Activated T-cell treated with anti-CD3 and anti-CD28 coated beads, Interleukin-2, amount 50 U/mL, for 24 hours (primary cell): ENCODE measurements around the gene DGAT2.

ENCODE experiments used
- DNase-seq: peaks from one replicate; pipeline ENCODE4 v3.0.0-alpha.2; 2020
- H3K27ac Mint-ChIP-seq: 2 replicates; pipeline ENCODE4 v1.8.0; 2020; ENCODE audit warnings: mild to moderate bottlenecking, mixed read lengths
- H3K27me3 Mint-ChIP-seq: 2 replicates; pipeline ENCODE4 v1.8.0; 2020; ENCODE audit warnings: mixed read lengths
- H3K36me3 Mint-ChIP-seq: 2 replicates; pipeline ENCODE4 v1.8.0; 2020; ENCODE audit warnings: low read depth, mixed read lengths
- H3K4me1 Mint-ChIP-seq: 2 replicates; pipeline ENCODE4 v1.8.0; 2020; ENCODE audit warnings: low read depth, mixed read lengths
- H3K4me3 Mint-ChIP-seq: 2 replicates; pipeline ENCODE4 v1.8.0; 2020; ENCODE audit warnings: mild to moderate bottlenecking, moderate library complexity, mixed read lengths
- H3K9me3 Mint-ChIP-seq: 2 replicates; pipeline ENCODE4 v1.8.0; 2020; ENCODE audit warnings: mixed read lengths

DGAT2 gene, protein sequence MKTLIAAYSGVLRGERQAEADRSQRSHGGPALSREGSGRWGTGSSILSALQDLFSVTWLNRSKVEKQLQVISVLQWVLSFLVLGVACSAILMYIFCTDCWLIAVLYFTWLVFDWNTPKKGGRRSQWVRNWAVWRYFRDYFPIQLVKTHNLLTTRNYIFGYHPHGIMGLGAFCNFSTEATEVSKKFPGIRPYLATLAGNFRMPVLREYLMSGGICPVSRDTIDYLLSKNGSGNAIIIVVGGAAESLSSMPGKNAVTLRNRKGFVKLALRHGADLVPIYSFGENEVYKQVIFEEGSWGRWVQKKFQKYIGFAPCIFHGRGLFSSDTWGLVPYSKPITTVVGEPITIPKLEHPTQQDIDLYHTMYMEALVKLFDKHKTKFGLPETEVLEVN

DNA sequence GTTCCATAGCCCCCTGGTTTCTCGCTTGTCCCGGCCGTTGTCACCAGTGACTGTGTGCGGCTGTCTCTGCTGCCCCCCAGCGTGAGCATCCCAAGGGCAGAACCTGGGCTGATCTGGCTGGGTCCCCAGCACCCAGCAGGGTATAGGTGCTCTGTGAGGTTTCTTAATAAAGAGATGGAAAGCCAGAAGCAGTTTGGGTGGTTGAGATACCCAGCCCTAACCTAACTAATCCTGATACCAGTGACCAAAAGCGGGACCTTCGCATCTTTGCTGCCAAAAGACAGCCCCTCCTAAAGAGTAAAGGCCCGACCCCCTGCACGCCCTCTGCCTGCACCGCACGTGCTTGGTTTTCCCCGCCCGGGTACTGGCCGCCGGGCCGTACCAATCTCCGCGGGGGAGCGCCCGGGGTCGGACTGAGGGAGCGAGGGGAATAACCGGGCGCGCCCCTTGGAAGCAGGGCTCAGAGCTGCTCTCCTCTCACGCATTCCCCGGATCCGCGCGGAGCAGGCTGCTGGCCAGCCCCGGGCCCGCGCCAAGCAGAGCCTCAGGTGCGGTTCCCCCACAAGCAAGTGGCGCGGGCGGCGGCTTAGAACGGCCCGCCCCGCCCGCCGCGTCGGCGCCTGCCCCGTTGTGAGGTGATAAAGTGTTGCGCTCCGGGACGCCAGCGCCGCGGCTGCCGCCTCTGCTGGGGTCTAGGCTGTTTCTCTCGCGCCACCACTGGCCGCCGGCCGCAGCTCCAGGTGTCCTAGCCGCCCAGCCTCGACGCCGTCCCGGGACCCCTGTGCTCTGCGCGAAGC, at the start of gene DGAT2:
DGAT2 (plus strand) TSS at position 667 of the 797 bp plus-strand sequence. CDS start 214 bp downstream, outside the sequence.
- H3K9me3 Mint-ChIP-seq, result no peaks in the 10 kb centered on the region
- peak within 1 kb of the TSS; percentile 68 for H3K27ac Mint-ChIP-seq
- DNase-seq, result peak; percentile 86
- peaks cover 25% of the 10 kb centered on the region for H3K27me3 Mint-ChIP-seq
- peaks cover 26% of the 10 kb centered on the region for H3K4me1 Mint-ChIP-seq
- H3K4me3 Mint-ChIP-seq, result peak within 1 kb of the TSS; percentile 59
- H3K36me3 Mint-ChIP-seq, result no peaks in the 10 kb centered on the region

DNA sequence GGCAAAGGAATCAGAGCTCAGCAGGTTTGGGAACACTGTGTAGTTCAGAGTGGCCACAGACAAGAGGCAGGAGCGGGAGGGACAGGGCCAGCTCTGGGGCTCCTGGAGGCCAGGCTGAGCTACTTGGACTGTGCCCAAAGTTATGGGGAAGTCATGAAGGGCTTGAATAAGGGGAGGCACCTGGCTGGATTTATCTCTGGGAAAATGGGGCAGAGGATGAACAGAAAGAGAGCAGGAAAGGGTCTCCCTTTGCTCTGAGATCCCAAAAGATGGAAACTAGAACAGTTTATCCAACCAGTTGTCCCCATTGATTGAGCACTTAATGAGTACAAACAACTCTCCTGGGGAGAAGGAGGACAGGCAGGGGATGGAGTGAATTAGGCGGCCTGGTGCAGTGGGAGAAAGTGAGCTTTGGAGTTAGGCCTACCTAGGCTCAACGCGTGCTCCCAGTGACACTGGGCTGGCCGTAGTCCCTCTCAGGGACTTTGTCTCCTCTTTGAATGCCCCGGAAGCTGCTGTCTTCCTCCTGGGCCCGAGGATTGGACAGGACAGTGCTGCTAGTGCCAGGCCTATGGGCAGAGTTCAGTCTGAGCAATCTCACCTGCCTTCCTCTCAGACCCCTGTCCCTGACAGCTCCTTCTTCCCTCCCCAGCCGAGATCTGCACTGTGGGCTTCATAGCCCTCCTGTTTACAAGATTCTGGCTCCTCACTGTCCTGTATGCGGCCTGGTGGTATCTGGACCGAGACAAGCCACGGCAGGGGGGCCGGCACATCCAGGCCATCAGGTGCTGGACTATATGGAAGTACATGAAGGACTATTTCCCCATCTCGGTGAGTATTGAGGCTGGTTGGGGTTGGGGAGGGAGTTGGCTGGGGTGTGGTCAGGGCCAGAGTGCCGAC, 49.0 kb upstream of the DGAT2 start:
- Mint-ChIP-seq H3K4me1 (no peaks in the 10 kb centered on the region), H3K36me3 (no peaks in the 10 kb centered on the region), H3K4me3 (no peak overlapping the region), H3K27ac (no peak overlapping the region), H3K9me3 (no peaks in the 10 kb centered on the region), H3K27me3 (no peaks in the 10 kb centered on the region)
- no peak for DNase-seq

DNA sequence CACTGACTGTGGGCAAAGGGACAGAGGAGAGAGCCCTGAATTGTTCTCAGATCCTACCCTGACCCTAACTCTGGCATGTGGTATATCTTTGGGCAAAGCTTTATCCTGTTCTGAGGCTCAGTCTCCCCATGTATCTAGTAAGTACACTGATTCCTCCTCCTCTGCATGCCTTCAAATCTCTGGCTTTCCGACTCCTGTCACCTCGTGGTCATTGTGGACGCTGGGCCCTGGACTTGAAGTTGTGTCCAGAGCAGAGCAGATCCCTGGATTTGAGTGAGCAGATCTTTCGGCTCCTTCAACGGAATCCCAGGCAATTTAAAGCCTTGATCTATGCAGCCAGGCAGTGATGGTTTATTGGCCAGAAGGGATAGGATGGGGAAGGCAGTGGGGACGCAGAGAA, 47.9 kb upstream of the DGAT2 start:
- Mint-ChIP-seq H3K9me3 (no peaks in the 10 kb centered on the region), H3K4me3 (no peak overlapping the region), H3K36me3 (no peaks in the 10 kb centered on the region), H3K4me1 (no peaks in the 10 kb centered on the region), H3K27me3 (no peaks in the 10 kb centered on the region), H3K27ac (no peak overlapping the region)
- DNase-seq, result no peak

DNA sequence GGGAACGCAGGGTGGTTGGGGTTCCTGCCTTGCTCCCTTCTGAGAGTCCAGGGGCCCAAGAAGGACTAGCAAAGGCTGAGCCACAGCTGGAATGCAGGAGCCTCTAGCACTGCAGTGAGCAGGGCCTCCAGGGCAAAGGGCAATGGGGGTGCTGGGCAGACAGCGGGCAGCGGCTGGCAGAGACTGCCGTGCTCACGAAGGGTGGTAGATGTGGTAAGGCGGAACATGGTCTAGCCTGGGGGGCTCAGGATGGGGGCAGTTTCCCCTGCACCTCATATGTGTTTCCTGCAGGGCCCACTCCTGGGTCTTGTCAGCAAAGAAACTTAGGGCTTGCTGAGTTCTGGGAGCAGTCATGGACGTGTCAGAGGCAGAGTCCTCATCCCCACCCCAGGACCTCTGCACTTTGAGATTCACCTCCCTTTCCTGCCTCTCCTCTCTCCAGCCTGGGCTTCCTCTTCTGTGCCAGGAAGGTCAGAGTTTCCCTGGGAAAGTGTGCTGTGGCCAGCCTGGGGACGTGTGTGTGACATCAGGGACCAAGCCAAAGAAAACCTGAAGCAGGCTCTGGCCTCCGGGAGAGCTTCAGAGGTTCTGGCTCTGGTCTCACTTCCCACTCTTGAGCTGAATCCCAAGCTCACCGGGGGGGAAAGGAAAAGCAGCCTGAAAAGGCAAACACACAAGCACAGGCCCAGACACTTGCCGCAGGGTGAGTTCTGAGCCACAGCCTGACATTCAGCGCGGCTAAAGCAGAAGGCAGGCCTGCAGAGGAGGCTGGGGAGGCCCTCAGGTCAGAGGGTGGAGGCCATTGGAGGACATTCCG, 46.5 kb upstream of the DGAT2 start:
- no peaks in the 10 kb centered on the region for H3K36me3 Mint-ChIP-seq
- no peaks in the 10 kb centered on the region for H3K4me1 Mint-ChIP-seq
- no peaks in the 10 kb centered on the region for H3K9me3 Mint-ChIP-seq
- no peak for DNase-seq
- no peaks in the 10 kb centered on the region for H3K27me3 Mint-ChIP-seq
- no peak overlapping the region for H3K4me3 Mint-ChIP-seq
- no peak overlapping the region for H3K27ac Mint-ChIP-seq

DNA sequence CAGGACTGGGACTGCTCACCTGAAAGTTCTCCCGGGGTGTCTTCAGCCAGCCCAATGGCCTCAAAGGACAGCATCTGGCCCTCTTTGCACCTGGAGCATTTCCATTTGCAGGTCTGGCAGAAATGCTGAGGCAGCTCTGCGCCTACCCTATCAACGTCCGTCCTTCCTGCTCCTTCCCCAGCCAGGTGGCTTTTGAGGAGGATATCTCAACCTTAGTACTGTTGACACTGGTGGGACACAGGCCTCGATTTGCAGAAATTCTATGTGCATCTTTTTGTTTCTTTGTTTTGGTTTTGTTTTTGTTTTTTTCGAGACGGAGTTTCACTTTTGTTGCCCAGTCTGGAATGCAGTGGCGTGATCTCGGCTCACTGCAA, 45.9 kb upstream of the DGAT2 start:
- H3K9me3 Mint-ChIP-seq, result no peaks in the 10 kb centered on the region
- no peaks in the 10 kb centered on the region for H3K27me3 Mint-ChIP-seq
- H3K4me3 Mint-ChIP-seq, result no peak overlapping the region
- H3K4me1 Mint-ChIP-seq, result no peaks in the 10 kb centered on the region
- no peaks in the 10 kb centered on the region for H3K36me3 Mint-ChIP-seq
- no peak for DNase-seq
- H3K27ac Mint-ChIP-seq, result no peak overlapping the region

DNA sequence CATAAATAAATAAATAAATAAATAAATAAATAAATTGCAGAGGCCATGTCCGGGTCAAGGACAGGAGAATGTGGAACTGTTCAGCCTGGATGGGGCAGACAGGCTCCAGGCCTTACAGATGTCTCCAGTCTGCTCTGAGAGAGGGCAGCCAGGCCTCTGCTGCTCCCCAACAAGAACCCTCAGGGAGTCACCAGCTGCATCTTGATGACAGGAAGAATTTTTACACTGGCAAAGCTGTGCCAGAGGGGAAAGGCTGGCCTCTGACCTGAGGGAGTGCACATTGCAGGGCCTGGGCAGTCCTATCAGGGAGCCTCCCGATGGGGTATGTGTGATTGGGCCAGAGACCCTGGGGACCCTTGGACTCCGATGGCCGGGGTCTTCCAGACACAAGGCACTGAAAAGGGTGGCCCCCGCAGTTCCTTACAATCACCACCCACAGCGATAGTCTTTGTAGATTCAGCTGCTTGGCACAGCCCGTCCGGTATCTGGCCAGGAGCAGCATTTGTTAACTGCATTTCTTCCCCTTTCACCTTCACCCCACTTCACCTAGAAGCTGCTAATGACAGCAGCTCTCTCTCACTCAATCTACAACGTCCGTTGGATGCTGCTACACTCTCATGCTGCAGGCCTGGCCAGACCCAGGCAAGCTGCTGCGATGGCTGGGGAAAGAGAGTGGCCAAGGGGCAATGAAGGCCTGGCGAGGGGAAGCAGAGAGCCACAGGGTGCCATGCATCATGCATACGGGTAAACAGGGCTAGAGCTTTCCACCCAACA, 42.8 kb upstream of the DGAT2 start:
- H3K9me3 Mint-ChIP-seq, result no peaks in the 10 kb centered on the region
- H3K27ac Mint-ChIP-seq, result no peak overlapping the region
- no peaks in the 10 kb centered on the region for H3K27me3 Mint-ChIP-seq
- no peak for DNase-seq
- no peaks in the 10 kb centered on the region for H3K36me3 Mint-ChIP-seq
- H3K4me1 Mint-ChIP-seq, result no peaks in the 10 kb centered on the region
- no peak overlapping the region for H3K4me3 Mint-ChIP-seq

DNA sequence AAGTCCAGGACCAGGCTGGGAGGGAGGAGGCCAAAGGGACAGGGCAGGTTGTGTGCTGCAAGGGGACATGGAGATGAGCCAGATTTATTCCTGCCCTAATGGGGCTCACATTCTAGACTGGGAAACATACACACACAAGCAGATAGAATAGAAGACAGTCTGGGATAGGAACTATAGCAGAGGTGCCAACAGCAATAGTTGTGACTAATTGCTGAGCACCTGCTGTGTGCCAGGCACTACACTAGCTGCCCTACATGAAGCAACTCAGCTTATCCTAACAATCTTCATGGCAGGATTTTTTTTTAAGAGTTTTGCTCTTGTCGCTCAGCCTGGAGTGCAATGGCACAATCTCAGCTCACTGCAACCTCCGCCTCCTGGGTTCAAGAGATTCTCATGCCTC, 39.6 kb upstream of the DGAT2 start:
- Mint-ChIP-seq H3K36me3 (no peaks in the 10 kb centered on the region), H3K4me3 (no peak overlapping the region), H3K27ac (no peak overlapping the region), H3K4me1 (peaks cover 2% of the 10 kb centered on the region), H3K9me3 (no peaks in the 10 kb centered on the region), H3K27me3 (peaks cover 4% of the 10 kb centered on the region)
- DNase-seq, result no peak

DNA sequence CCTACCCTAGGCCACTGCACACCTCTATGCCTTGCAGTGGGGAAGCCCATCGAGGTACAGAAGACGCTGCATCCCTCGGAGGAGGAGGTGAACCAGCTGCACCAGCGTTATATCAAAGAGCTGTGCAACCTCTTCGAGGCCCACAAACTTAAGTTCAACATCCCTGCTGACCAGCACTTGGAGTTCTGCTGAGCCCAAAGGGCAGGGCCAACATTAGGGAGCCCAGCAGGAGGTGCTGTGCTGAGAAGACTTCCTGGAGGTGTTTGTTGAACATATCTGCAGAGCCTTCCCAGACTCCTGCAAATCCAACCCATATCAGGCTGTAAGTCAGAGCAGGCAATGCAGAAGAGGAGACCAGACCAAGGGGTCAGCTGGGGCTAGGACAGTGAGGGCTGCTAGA, 37.5 kb upstream of the DGAT2 start:
- H3K27me3 Mint-ChIP-seq, result peaks cover 6% of the 10 kb centered on the region
- no peak overlapping the region for H3K4me3 Mint-ChIP-seq
- DNase-seq, result no peak
- H3K27ac Mint-ChIP-seq, result no peak overlapping the region
- H3K9me3 Mint-ChIP-seq, result no peaks in the 10 kb centered on the region
- no peaks in the 10 kb centered on the region for H3K36me3 Mint-ChIP-seq
- peaks cover 2% of the 10 kb centered on the region for H3K4me1 Mint-ChIP-seq

DNA sequence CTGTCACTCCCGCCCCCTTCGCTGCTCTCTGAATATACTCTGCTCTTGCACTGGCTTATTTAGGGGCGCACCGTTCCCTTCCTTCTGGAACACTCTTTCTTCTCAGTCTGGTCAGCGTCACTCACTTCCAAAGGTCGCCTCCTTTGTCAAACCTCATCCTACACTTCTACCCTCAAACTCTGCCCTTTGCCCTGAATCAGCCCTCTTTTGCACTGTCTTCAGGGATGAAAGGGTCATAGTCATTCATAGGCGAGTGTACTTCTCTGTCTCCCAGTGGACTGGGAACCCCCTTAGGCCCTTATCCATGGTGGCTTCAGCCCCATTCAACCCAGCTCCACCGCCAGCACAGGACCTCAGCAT, 35.5 kb upstream of the DGAT2 start:
- no peak overlapping the region for H3K27ac Mint-ChIP-seq
- H3K4me3 Mint-ChIP-seq, result no peak overlapping the region
- H3K36me3 Mint-ChIP-seq, result no peaks in the 10 kb centered on the region
- no peaks in the 10 kb centered on the region for H3K9me3 Mint-ChIP-seq
- DNase-seq, result no peak
- H3K27me3 Mint-ChIP-seq, result peaks cover 12% of the 10 kb centered on the region
- H3K4me1 Mint-ChIP-seq, result peaks cover 2% of the 10 kb centered on the region

DNA sequence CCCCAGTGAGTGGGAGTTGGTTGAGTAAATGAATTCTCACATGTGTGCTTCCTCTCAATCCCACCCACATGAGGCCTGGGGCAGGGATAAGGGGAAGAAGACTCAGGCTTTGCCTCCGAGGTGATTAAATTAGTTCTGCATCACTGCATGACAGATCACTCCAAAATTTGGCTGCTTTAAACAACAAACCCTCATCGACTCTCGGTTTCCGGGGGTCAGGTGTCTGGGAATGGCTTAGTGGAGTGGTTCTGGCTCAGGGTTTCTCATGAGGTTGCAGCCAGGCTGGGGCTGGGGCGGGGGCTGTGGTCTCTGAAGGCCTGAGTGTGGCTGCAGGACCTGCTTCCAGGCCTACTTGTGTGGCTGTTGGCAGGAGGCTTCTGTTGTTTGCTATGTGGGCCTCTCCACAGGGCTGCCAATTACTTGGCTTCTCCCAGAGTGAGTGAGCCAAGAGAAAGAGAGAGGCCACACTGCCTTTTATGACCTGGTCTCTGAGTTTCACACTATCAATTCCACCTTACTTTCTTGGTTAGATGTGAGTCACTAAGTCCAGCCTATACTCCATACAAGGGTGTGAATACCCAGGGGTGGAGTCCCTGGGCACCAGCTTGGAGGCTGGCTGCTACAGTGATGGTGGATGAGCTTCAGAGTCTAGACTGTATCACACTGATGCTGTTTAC, 35.0 kb upstream of the DGAT2 start:
- Mint-ChIP-seq H3K4me1 (peaks cover 2% of the 10 kb centered on the region), H3K4me3 (no peak overlapping the region), H3K27me3 (peaks cover 12% of the 10 kb centered on the region), H3K9me3 (no peaks in the 10 kb centered on the region), H3K36me3 (no peaks in the 10 kb centered on the region), H3K27ac (no peak overlapping the region)
- no peak for DNase-seq

DNA sequence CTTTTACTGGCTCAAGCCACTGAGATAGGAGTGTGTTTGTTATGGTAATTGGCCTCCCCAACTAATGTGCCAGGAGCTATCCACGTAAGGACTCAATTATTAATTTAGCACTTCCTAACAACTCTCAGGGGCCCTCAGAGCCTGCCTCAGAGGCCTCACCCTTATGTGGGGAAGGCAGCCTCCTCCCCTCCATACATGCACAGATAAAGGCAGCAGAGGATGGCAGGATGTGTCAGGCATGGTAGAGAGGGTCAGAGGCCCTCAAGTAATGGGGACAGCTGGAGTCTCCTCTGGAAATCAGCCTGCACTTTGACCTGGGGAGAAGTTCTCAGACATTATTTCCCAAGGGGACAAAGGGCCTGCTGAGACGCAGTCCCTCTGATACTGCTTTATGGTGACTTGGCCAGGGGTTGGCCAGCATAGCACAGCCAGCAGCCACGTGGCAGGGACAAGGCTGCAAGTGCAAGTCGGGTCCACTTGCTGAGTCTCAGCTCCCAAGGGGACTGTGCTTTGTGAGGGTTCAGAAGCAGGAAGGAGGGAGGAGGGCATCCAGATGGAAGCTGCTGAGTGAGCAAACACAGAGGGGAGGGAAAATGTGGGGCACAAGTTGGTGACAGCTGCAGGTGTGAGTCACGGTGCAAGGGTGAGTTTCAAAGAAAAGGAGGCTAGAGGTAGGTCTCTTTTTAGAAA, 33.9 kb upstream of the DGAT2 start:
- H3K36me3 Mint-ChIP-seq, result no peaks in the 10 kb centered on the region
- no peaks in the 10 kb centered on the region for H3K9me3 Mint-ChIP-seq
- H3K4me3 Mint-ChIP-seq, result no peak overlapping the region
- no peak for DNase-seq
- H3K4me1 Mint-ChIP-seq, result peaks cover 2% of the 10 kb centered on the region
- peaks cover 12% of the 10 kb centered on the region for H3K27me3 Mint-ChIP-seq
- H3K27ac Mint-ChIP-seq, result no peak overlapping the region

DNA sequence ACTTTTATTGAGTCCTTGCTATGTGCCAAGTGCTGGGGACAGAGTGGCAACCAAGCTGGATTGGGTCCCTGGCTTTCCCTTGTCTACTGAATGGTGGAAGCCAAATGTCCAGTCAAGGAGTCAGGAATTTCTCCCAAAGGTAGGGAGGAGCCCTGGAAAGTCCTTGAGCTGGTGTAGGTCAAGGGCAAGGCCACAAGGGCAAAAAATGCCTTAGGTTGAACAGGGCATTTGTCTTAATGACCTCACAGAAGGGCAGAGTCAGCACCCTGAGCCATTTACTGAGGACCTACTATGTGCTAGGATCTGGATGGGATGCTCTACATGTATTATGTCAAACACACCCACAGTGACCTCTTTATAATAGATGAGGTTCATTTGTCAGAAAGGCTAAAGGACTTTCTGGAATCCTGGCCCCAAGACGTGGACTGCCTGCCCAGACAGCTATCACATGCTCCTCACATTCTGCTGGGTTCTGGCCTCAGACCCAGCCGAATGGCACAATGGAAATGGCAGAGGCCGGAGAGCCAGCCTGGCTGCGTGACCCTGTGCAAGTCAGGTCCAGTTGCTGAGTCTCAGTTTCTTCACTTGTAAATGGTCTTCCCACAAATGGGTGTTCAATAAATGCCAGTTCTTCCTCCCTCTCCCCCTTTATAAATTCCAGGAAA, 33.3 kb upstream of the DGAT2 start:
- Mint-ChIP-seq H3K9me3 (no peaks in the 10 kb centered on the region), H3K27ac (no peak overlapping the region), H3K36me3 (no peaks in the 10 kb centered on the region), H3K4me1 (peaks cover 2% of the 10 kb centered on the region), H3K27me3 (peaks cover 12% of the 10 kb centered on the region), H3K4me3 (no peak overlapping the region)
- DNase-seq, result no peak
